NB4 (cell line): ENCODE measurements around the gene RASAL2.

Source experiments
- MYC ChIP-seq: IDR thresholded peaks from 2 replicates; pipeline ENCODE4 v1.6.1; 2011; ENCODE audit warnings: low read depth, low read length
- POLR2A ChIP-seq: IDR thresholded peaks from 2 replicates; pipeline ENCODE4 v1.6.1; 2011; ENCODE audit warnings: mild to moderate bottlenecking; ENCODE audit not compliant: insufficient read length; ENCODE audit errors: extremely low read depth
- TF ChIP-seq, protein P1 (sequence below): IDR thresholded peaks from one replicate; pipeline ENCODE4 v1.5.1; 2012; ENCODE audit warnings: low read depth, low read length
- TF ChIP-seq, protein P2 (sequence below): IDR thresholded peaks from 2 replicates; pipeline ENCODE4 v1.6.1; 2011; ENCODE audit warnings: low read depth, low read length

DNA sequence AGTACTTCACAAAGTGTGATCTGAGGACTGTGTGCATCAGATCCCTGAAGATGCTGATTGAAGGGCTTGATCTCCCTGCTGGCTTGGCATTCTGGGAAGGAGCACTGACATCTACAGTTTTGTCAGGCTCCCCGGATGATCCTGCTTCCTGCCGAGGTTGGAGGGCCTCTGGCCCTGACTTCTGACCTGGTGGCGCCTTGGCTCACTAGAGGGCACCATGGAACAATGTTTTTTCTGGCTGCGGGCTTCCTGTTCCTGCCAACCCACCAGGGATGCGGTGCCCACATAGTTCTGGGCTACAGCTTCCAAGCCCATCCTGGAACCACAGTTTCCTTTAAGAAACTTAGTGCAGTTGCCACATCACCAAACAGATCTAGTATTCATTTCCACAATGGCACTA, 38.8 kb upstream of the RASAL2 start:
- TF ChIP-seq, protein P1, sequence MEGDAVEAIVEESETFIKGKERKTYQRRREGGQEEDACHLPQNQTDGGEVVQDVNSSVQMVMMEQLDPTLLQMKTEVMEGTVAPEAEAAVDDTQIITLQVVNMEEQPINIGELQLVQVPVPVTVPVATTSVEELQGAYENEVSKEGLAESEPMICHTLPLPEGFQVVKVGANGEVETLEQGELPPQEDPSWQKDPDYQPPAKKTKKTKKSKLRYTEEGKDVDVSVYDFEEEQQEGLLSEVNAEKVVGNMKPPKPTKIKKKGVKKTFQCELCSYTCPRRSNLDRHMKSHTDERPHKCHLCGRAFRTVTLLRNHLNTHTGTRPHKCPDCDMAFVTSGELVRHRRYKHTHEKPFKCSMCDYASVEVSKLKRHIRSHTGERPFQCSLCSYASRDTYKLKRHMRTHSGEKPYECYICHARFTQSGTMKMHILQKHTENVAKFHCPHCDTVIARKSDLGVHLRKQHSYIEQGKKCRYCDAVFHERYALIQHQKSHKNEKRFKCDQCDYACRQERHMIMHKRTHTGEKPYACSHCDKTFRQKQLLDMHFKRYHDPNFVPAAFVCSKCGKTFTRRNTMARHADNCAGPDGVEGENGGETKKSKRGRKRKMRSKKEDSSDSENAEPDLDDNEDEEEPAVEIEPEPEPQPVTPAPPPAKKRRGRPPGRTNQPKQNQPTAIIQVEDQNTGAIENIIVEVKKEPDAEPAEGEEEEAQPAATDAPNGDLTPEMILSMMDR = peak; percentile 66
- TF ChIP-seq POLR2A = no peak
- TF ChIP-seq, protein P2, sequence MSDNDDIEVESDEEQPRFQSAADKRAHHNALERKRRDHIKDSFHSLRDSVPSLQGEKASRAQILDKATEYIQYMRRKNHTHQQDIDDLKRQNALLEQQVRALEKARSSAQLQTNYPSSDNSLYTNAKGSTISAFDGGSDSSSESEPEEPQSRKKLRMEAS = no peak
- TF ChIP-seq MYC = no peak
